Right ventricle myocardium inferior (tissue), 1 donor: ENCODE results near the gene CDO1. TPM values are rescaled to one million over a fixed set of nuclear protein-coding genes. Genes with fewer than 3 reads are reported as not detected.

ENCODE experiments used
- ATAC-seq: fragments of 200-7000 bp; cut with Tn5 transposase; one replicate; pipeline ENCODE4 v1.9.1; 2020; ENCODE audit warnings: mild to moderate bottlenecking, moderate library complexity
- DNase-seq: peaks from one replicate; pipeline ENCODE4 v3.0.0; 2021; ENCODE audit errors: missing footprints
- intact Hi-C: fragments of 100-400 bp; cut with DNase I; formaldehyde crosslinking; loops from one replicate; pipeline ENCODE4 v1.11.0; 2022
- total RNA-seq: library from RNA; stranded (reverse); fragmentation: NEBNext Ultra II Directional; extraction: Animal tissue kit (Norgen Biotek cat#: 25700); gene quantifications from one replicate; pipeline ENCODE4 v1.2.1, GENCODE V29; 2021
- donor health status: DM: no; HTN: yes; CAD: no; lungs with severe emphysema.

CDO1 gene
- total RNA-seq, 1 donor from 2014 or later = 12.2 TPM

GRCh38 chr5:115801984-115802383 lies 14.5 kb downstream of the CDO1 start:
- ATAC-seq (no peak), DNase-seq (no peak)
- intact Hi-C loops = no loop called here

GRCh38 chr5:115801152-115801551 lies 15.3 kb downstream of the CDO1 start:
- DNase-seq (no peak), ATAC-seq (no peak)
- intact Hi-C loops = no loop called here

GRCh38 chr5:115800108-115800507 lies 16.4 kb downstream of the CDO1 start:
- ATAC-seq (peak; percentile 50), DNase-seq (no peak)
- intact Hi-C loops = no loop called here

- intact Hi-C loops = no loop called here
- ATAC-seq = peak; percentile 69
- DNase-seq = no peak
Measured at GRCh38 chr5:115798252-115798651, 18.2 kb downstream of the CDO1 start.

- ATAC-seq (no peak), DNase-seq (no peak)
- intact Hi-C loops = no loop called here
Measured at GRCh38 chr5:115796656-115797055, 19.8 kb downstream of the CDO1 start.

- no peak for DNase-seq
- intact Hi-C loops = no loop called here
- no peak for ATAC-seq
Measured at GRCh38 chr5:115795700-115796099, 20.8 kb downstream of the CDO1 start.

GRCh38 chr5:115788440-115788839 lies 28.0 kb downstream of the CDO1 start:
- ATAC-seq (no peak), DNase-seq (no peak)
- intact Hi-C loops = no loop called here

GRCh38 chr5:115787426-115787825 lies 29.0 kb downstream of the CDO1 start:
- DNase-seq (no peak), ATAC-seq (no peak)
- intact Hi-C loops = no loop called here

- DNase-seq (no peak), ATAC-seq (no peak)
- intact Hi-C loops = no loop called here
Measured at GRCh38 chr5:115785381-115786065, 30.9 kb downstream of the CDO1 start.

GRCh38 chr5:115778417-115778816 lies 38.0 kb downstream of the CDO1 start:
- DNase-seq (no peak), ATAC-seq (peak; percentile 43)
- intact Hi-C loops = no loop called here

GRCh38 chr5:115776989-115777388 lies 39.5 kb downstream of the CDO1 start:
- intact Hi-C loops = no loop called here
- ATAC-seq (no peak), DNase-seq (no peak)

- DNase-seq = no peak
- intact Hi-C loops = no loop called here
- ATAC-seq = no peak
Measured at GRCh38 chr5:115775999-115776398, 40.5 kb downstream of the CDO1 start.

GRCh38 chr5:115774684-115775083 lies 41.8 kb downstream of the CDO1 start:
- ATAC-seq = peak; percentile 85
- intact Hi-C loops = no loop called here

GRCh38 chr5:115772731-115773475 lies 43.6 kb downstream of the CDO1 start:
- no peak for DNase-seq
- ATAC-seq = peak; percentile 80
- intact Hi-C loops = no loop called here

More at GRCh38 chr5:115774684-115775083, 41.8 kb downstream of the CDO1 start:
- DNase-seq = peak; percentile 59

GRCh38 chr5:115770466-115770865 lies 46.0 kb downstream of the CDO1 start:
- ATAC-seq (no peak), DNase-seq (no peak)
- intact Hi-C loops = no loop called here

GRCh38 chr5:115767424-115767823 lies 49.0 kb downstream of the CDO1 start:
- DNase-seq = no peak
- no peak for ATAC-seq
- intact Hi-C loops = no loop called here

GRCh38 chr5:115766608-115767007 lies 49.9 kb downstream of the CDO1 start:
- DNase-seq (no peak), ATAC-seq (no peak)
- intact Hi-C loops = no loop called here

- intact Hi-C loops = no loop called here
- ATAC-seq (no peak), DNase-seq (no peak)
Measured at GRCh38 chr5:115758356-115758755, 58.1 kb downstream of the CDO1 start.

- ATAC-seq (no peak), DNase-seq (no peak)
- intact Hi-C loops = no loop called here
Measured at GRCh38 chr5:115755675-115756074, 60.8 kb downstream of the CDO1 start.
